ENCODE measurements around the gene PRRC2C. TPM values are rescaled to one million over a fixed set of nuclear protein-coding genes. Genes with fewer than 3 reads are reported as not detected.

PRRC2C gene
- total and polyA plus RNA-seq, 2 of the 13 experiments (the other 11 are each of a cell fraction or from before 2014, with no cell fraction given): 46.2 to 57.0 TPM

GRCh38 chr1:171485375-171486047 is at the start of gene PRRC2C (continued):
- TF ChIP-seq SNAPC4 (CRISPR knock-in tag; IDR thresholded peaks at IDR 0.05) (0 out of 2 replicates have a peak, but pooled peaks have one; percentile 29), HNRNPLL (IDR thresholded peaks at IDR 0.05; ENCODE audit: low read depth, low read length, poor library complexity, severe bottlenecking) (peak; percentile 97), SOX13 (IDR thresholded peaks at IDR 0.05) (no peak), SOX13 (CRISPR knock-in tag; conservative IDR thresholded peaks at IDR 0.05 in 1 of 2, IDR thresholded peaks at IDR 0.05 in 1 of 2) (peak in 1 of 2 experiments; percentile 21; a peak in 1 of 4 replicates), SP1 (IDR thresholded peaks at IDR 0.05) (no peak), SP1 (CRISPR knock-in tag; IDR thresholded peaks at IDR 0.05) (peak; percentile 22; the same call in 1 of the 2 replicates), GABPA (IDR thresholded peaks at IDR 0.05; ENCODE audit: low read depth, low read length) (no peak), GABPA (CRISPR knock-in tag; IDR thresholded peaks at IDR 0.05; ENCODE audit: low read depth) (peak; percentile 65), KDM3A (CRISPR knock-in tag; IDR thresholded peaks at IDR 0.05; ENCODE audit: low read depth) (peak; percentile 45; the same call in 1 of the 2 replicates), ZNF354B (CRISPR knock-in tag; IDR thresholded peaks at IDR 0.05) (no peak), MXD3 (CRISPR knock-in tag; IDR thresholded peaks at IDR 0.05) (peak; percentile 50; the same call in 1 of the 2 replicates), NPAS2 (CRISPR knock-in tag; IDR thresholded peaks at IDR 0.05; ENCODE audit: borderline replicate concordance) (no peak), ATF6 (CRISPR knock-in tag; conservative IDR thresholded peaks at IDR 0.05) (no peak)
- TF ChIP-seq, protein P1, sequence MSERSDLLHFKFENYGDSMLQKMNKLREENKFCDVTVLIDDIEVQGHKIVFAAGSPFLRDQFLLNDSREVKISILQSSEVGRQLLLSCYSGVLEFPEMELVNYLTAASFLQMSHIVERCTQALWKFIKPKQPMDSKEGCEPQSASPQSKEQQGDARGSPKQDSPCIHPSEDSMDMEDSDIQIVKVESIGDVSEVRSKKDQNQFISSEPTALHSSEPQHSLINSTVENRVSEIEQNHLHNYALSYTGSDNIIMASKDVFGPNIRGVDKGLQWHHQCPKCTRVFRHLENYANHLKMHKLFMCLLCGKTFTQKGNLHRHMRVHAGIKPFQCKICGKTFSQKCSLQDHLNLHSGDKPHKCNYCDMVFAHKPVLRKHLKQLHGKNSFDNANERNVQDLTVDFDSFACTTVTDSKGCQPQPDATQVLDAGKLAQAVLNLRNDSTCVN (CRISPR knock-in tag; IDR thresholded peaks at IDR 0.05; ENCODE audit: borderline replicate concordance): no peak
- TF ChIP-seq, protein P2, sequence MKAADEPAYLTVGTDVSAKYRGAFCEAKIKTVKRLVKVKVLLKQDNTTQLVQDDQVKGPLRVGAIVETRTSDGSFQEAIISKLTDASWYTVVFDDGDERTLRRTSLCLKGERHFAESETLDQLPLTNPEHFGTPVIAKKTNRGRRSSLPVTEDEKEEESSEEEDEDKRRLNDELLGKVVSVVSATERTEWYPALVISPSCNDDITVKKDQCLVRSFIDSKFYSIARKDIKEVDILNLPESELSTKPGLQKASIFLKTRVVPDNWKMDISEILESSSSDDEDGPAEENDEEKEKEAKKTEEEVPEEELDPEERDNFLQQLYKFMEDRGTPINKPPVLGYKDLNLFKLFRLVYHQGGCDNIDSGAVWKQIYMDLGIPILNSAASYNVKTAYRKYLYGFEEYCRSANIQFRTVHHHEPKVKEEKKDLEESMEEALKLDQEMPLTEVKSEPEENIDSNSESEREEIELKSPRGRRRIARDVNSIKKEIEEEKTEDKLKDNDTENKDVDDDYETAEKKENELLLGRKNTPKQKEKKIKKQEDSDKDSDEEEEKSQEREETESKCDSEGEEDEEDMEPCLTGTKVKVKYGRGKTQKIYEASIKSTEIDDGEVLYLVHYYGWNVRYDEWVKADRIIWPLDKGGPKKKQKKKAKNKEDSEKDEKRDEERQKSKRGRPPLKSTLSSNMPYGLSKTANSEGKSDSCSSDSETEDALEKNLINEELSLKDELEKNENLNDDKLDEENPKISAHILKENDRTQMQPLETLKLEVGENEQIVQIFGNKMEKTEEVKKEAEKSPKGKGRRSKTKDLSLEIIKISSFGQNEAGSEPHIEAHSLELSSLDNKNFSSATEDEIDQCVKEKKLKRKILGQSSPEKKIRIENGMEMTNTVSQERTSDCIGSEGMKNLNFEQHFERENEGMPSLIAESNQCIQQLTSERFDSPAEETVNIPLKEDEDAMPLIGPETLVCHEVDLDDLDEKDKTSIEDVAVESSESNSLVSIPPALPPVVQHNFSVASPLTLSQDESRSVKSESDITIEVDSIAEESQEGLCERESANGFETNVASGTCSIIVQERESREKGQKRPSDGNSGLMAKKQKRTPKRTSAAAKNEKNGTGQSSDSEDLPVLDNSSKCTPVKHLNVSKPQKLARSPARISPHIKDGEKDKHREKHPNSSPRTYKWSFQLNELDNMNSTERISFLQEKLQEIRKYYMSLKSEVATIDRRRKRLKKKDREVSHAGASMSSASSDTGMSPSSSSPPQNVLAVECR (CRISPR knock-in tag; IDR thresholded peaks at IDR 0.05; ENCODE audit: borderline replicate concordance): peak; percentile 76; the same call in 1 of the 2 replicates

All from HepG2 (cell line).